Karpas-422 (cell line): Measurements from ENCODE around the gene MIX23. TPM values are rescaled to one million over a fixed set of nuclear protein-coding genes. Genes with fewer than 3 reads are reported as not detected.

ENCODE experiments used
- DNase-seq: peaks from one replicate; pipeline ENCODE4 v3.0.0-alpha.2; 2015
- H2AFZ ChIP-seq: fragments of 200-600 bp; sonication (generic); 2 replicates; pipeline ENCODE4 v1.6.1; 2014; ENCODE audit warnings: antibody characterized with exemption, low read length, mixed read lengths
- H3K27ac ChIP-seq: fragments of 200-600 bp; sonication (generic); 2 replicates; pipeline ENCODE4 v1.5.1; 2014; ENCODE audit warnings: mild to moderate bottlenecking, low read length, moderate library complexity
- H3K27me3 ChIP-seq: fragments of 200-600 bp; sonication (generic); 2 replicates; pipeline ENCODE4 v1.6.1; 2014; ENCODE audit warnings: low read length, mixed read lengths
- H3K36me3 ChIP-seq: fragments of 200-600 bp; sonication (generic); 2 replicates; pipeline ENCODE4 v1.6.1; 2014; ENCODE audit warnings: low read length, mixed read lengths; ENCODE audit not compliant: insufficient read depth
- H3K4me1 ChIP-seq: fragments of 200-600 bp; sonication (generic); 2 replicates; pipeline ENCODE4 v1.6.1; 2014; ENCODE audit warnings: mild to moderate bottlenecking, low read length, mixed read lengths
- H3K4me2 ChIP-seq: fragments of 200-600 bp; sonication (generic); 2 replicates; pipeline ENCODE4 v1.6.1; 2014; ENCODE audit warnings: low read length, low read depth, mild to moderate bottlenecking; ENCODE audit not compliant: poor library complexity, severe bottlenecking
- H3K4me3 ChIP-seq: fragments of 200-600 bp; sonication (generic); 2 replicates; pipeline ENCODE4 v1.5.1; 2014; ENCODE audit warnings: mild to moderate bottlenecking, antibody characterized with exemption, low read length, mixed read lengths
- H3K79me2 ChIP-seq: fragments of 200-600 bp; sonication (generic); 2 replicates; pipeline ENCODE4 v1.6.1; 2014; ENCODE audit warnings: mild to moderate bottlenecking, low read length, mixed read lengths
- H3K9ac ChIP-seq: fragments of 200-600 bp; sonication (generic); 2 replicates; pipeline ENCODE4 v1.6.0; 2014; ENCODE audit warnings: low read length
- H3K9me2 ChIP-seq: fragments of 200-600 bp; sonication (generic), shearing (Covaris generic); replicated peaks from 2 replicates; pipeline ENCODE4 v1.6.0; 2014; ENCODE audit warnings: mild to moderate bottlenecking, low read length, moderate library complexity; ENCODE audit not compliant: insufficient read depth
- H3K9me3 ChIP-seq: fragments of 300-700, 200-600 bp; sonication (generic); 2 replicates; pipeline ENCODE4 v1.6.1; 2014; ENCODE audit warnings: low read length, mixed read lengths
- H4K20me1 ChIP-seq: fragments of 200-600 bp; sonication (generic); 2 replicates; pipeline ENCODE4 v1.6.1; 2014; ENCODE audit warnings: mild to moderate bottlenecking, antibody characterized with exemption, low read length, low read depth; ENCODE audit not compliant: insufficient read depth
- total RNA-seq: library from RNA; depleted of rRNA; stranded (reverse); fragments of >200 nt; shearing (Covaris generic); gene quantifications from 2 replicates; pipeline ENCODE4 v1.2.3, GENCODE V29; 2014; ENCODE audit warnings: low replicate concordance

The MIX23 gene
- total RNA-seq, 1 experiment from 2014 or later: 45.8 TPM

DNA sequence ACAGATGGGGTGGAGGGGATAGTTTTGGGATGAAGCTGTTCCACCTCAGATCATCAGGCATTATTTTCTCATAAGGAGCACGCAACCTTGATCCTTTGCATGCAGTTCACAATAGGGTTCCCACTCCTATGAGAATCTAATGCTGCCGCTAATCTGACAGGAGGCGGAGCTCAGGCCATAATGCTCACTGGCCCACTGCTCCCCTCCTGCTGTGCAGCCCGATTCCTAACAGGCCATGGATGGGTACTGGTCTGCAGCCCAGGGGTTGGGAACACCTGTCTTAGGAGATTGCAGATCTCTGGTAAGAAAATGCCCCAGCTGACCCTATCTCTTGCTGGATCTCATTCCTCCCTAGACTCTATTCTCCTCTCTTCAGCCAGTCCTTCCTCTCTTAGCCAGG, 51.1 kb downstream of the MIX23 start:
- Histone ChIP-seq H4K20me1 (no peaks in the 10 kb centered on the region), H3K4me2 (no peak overlapping the region), H2AFZ (no peak overlapping the region; the same call in 1 of the 2 replicates), H3K27me3 (no peaks in the 10 kb centered on the region), H3K4me3 (no peak overlapping the region), H3K4me1 (no peaks in the 10 kb centered on the region), H3K9ac (no peak overlapping the region), H3K79me2 (no peaks in the 10 kb centered on the region), H3K27ac (no peak overlapping the region), H3K9me2 (no peaks in the 10 kb centered on the region), H3K9me3 (no peaks in the 10 kb centered on the region), H3K36me3 (no peaks in the 10 kb centered on the region)
- DNase-seq: no peak

DNA sequence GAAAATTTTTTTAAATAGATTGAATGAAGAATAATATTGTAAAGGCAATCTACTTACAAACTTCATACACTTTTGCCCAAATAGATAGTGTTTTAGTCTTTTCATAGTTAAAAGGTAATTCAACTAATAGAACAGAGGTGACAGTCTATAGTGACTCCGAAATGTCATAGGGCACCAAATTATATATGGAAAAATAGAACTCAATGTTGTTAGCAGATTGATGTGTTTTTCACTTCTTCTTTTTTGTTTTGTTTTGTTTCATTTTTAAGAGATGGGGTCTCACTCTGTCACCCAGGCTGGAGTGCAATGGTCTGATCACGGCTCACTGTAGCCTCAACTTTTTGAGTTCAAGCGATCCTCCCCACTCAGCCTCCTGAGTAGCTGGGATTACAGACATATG, 57.3 kb downstream of the MIX23 start:
- H2AFZ ChIP-seq: no peak overlapping the region
- no peak overlapping the region for H3K4me2 ChIP-seq
- no peak overlapping the region for H3K9ac ChIP-seq
- H4K20me1 ChIP-seq: no peaks in the 10 kb centered on the region
- no peaks in the 10 kb centered on the region for H3K36me3 ChIP-seq
- no peaks in the 10 kb centered on the region for H3K79me2 ChIP-seq
- H3K9me3 ChIP-seq: no peaks in the 10 kb centered on the region
- DNase-seq: no peak
- H3K4me1 ChIP-seq: no peaks in the 10 kb centered on the region
- H3K27ac ChIP-seq: no peak overlapping the region
- no peak overlapping the region for H3K4me3 ChIP-seq
- no peaks in the 10 kb centered on the region for H3K27me3 ChIP-seq
- no peaks in the 10 kb centered on the region for H3K9me2 ChIP-seq

DNA sequence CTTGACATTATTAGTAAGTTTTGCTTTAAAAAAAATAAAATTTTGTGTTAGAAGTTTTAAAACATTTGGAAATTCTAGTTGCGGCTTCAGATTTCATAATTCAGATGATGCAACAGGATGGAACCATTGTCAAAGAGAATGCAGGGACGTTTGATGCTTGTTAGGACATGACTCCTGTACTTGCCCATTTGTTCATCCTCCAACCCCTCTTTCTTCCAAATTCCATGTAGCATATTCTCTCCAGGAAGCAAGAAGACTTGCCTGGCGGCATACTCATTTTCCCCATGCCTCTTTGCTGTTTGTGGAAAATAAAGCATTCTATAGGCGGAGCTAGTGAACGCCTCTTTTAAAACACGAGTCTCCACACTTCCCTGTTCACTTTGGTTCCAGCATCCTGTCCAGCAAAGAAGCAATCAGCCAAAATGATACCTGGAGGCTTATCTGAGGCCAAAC, 58.1 kb downstream of the MIX23 start, which contains the start of gene CSTA:
Gene CSTA, plus strand, starts transcription at position 378 of the 453 bp plus-strand sequence. Its CDS starts 45 bp downstream, at position 423.
- H3K4me2 ChIP-seq: no peak within 1 kb of the TSS
- H3K4me3 ChIP-seq: no peak within 1 kb of the TSS
- no peaks in the 10 kb centered on the region for H3K79me2 ChIP-seq

GRCh38 chr3:122322095-122323075, 60.6 kb downstream of the MIX23 start:
- H3K27me3 ChIP-seq: no peaks in the 10 kb centered on the region
- no peaks in the 10 kb centered on the region for H3K79me2 ChIP-seq
- H3K9ac ChIP-seq: no peak overlapping the region
- no peak overlapping the region for H3K4me2 ChIP-seq
- no peak overlapping the region for H2AFZ ChIP-seq
- DNase-seq: no peak
- no peaks in the 10 kb centered on the region for H4K20me1 ChIP-seq
- H3K36me3 ChIP-seq: no peaks in the 10 kb centered on the region
- no peak overlapping the region for H3K27ac ChIP-seq
- H3K9me2 ChIP-seq: no peaks in the 10 kb centered on the region
- H3K9me3 ChIP-seq: no peaks in the 10 kb centered on the region
- no peak overlapping the region for H3K4me3 ChIP-seq
- H3K4me1 ChIP-seq: no peaks in the 10 kb centered on the region

More for the DNA sequence above, 58.1 kb downstream of the MIX23 start, which contains the start of gene CSTA:
- Histone ChIP-seq H3K36me3 (no peaks in the 10 kb centered on the region), H3K27me3 (no peaks in the 10 kb centered on the region), H3K9ac (no peak within 1 kb of the TSS), H3K9me2 (no peaks in the 10 kb centered on the region), H4K20me1 (no peaks in the 10 kb centered on the region), H3K27ac (no peak within 1 kb of the TSS), H3K9me3 (no peaks in the 10 kb centered on the region), H3K4me1 (no peaks in the 10 kb centered on the region), H2AFZ (no peak within 1 kb of the TSS)
- DNase-seq: no peak

DNA sequence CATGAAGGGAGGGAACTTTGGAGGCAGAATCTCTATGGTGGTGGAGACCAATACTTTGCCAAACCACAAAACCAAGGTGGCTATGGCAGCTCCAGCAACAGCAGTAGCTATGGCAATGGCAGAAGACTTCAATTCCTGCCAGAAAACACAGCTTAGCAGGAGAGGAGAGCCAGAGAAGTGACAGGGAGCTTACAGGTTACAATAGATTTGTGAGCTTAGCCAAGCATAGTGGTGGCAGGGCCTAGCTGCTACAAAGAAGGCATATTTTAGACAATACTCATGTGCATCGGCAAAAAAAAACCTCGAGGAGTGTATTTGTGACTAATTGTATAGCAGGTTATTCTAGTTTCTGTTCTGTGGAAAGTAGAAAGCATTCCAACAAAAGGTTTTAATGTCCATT, 64.4 kb downstream of the MIX23 start:
- Histone ChIP-seq H3K27ac (no peak overlapping the region), H3K4me3 (no peak overlapping the region), H3K9me3 (no peaks in the 10 kb centered on the region), H3K9me2 (no peaks in the 10 kb centered on the region), H3K4me2 (no peak overlapping the region), H3K79me2 (no peaks in the 10 kb centered on the region), H3K36me3 (no peaks in the 10 kb centered on the region), H3K9ac (no peak overlapping the region), H3K27me3 (no peaks in the 10 kb centered on the region), H4K20me1 (no peaks in the 10 kb centered on the region), H3K4me1 (no peaks in the 10 kb centered on the region), H2AFZ (no peak overlapping the region)
- DNase-seq: no peak

- H3K4me3 ChIP-seq: no peak overlapping the region
- H3K9ac ChIP-seq: no peak overlapping the region
- no peak overlapping the region for H3K4me2 ChIP-seq
- no peaks in the 10 kb centered on the region for H3K9me3 ChIP-seq
- no peaks in the 10 kb centered on the region for H3K4me1 ChIP-seq
- no peaks in the 10 kb centered on the region for H3K36me3 ChIP-seq
- no peaks in the 10 kb centered on the region for H4K20me1 ChIP-seq
- no peaks in the 10 kb centered on the region for H3K9me2 ChIP-seq
- no peaks in the 10 kb centered on the region for H3K27me3 ChIP-seq
- no peaks in the 10 kb centered on the region for H3K79me2 ChIP-seq
- no peak overlapping the region for H2AFZ ChIP-seq
- DNase-seq: no peak
- no peak overlapping the region for H3K27ac ChIP-seq
These were observed 66.7 kb downstream of the MIX23 start for GRCh38 chr3:122316368-122316767.

DNA sequence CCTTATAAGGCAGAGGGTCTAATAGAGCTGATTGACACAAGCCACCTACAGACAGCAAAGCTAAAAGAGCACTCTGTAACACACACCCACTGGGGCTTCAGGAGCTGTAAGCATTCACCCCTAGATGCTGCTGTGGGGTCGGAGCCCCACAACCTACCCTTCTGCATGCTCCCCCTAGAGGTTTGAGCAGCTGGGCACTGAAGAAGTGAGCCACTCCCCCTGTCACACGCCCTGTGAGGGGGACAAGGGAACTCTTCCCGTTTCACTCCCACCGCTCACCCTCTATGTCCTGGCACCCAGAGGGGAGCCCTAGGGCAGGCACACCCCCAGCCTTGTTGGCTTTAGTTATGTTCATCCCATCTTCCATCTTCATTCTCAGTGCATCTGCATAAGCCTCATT, 67.4 kb downstream of the MIX23 start:
- Histone ChIP-seq H3K27ac (no peak overlapping the region), H3K27me3 (no peaks in the 10 kb centered on the region), H3K79me2 (no peaks in the 10 kb centered on the region), H3K4me2 (no peak overlapping the region), H2AFZ (no peak overlapping the region), H3K36me3 (no peaks in the 10 kb centered on the region), H4K20me1 (no peaks in the 10 kb centered on the region), H3K4me1 (no peaks in the 10 kb centered on the region), H3K9ac (no peak overlapping the region), H3K4me3 (no peak overlapping the region), H3K9me3 (no peaks in the 10 kb centered on the region), H3K9me2 (no peaks in the 10 kb centered on the region)
- DNase-seq: no peak

DNA sequence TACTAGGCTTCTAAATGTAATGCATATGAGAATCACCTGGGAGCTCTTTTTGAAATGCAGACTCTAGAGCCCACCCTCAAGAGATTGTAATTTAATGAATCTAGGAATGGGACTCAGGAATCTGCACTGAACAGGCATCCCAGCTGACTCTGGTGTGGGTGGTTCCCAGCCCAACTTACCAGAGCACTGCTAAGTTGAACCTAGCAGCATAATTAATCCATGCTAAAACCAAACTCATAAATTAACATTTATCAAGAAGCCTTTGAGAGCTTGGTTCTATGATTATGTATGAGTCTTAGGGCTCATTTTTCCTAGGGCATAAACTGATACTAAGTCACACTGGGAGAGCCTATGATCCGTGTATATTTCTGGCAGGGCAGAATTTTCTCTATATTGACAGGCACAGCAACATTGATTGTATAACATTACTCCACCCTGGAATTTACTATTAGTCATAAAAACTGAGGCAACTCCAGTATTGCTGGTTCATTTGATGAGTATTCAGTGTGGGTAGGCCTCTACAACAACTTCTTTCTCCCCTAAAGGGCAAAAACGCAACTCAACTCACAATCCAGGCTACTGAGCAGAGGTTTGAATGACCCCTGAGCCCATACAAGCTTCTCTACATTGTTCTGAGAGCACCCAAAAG, 68.7 kb downstream of the MIX23 start:
- Histone ChIP-seq H3K79me2 (no peaks in the 10 kb centered on the region), H3K4me1 (no peaks in the 10 kb centered on the region), H2AFZ (no peak overlapping the region), H3K9me2 (no peaks in the 10 kb centered on the region), H3K4me3 (no peak overlapping the region), H3K9me3 (no peaks in the 10 kb centered on the region), H4K20me1 (no peaks in the 10 kb centered on the region), H3K27ac (no peak overlapping the region), H3K27me3 (no peaks in the 10 kb centered on the region), H3K9ac (no peak overlapping the region), H3K36me3 (no peaks in the 10 kb centered on the region), H3K4me2 (no peak overlapping the region)
- no peak for DNase-seq
